Mononuclear cell (primary cell): ENCODE data around the gene LRFN2. TPM values are rescaled to one million over a fixed set of nuclear protein-coding genes. Genes with fewer than 3 reads are reported as not detected.

ENCODE experiments used
- H3K27me3 ChIP-seq: 2 replicates; pipeline ENCODE4 v1.6.0; 2011; ENCODE audit warnings: low read length, control low read depth; ENCODE audit not compliant: insufficient read depth
- H3K4me1 ChIP-seq: 2 replicates; pipeline ENCODE4 v1.5.1; 2011; ENCODE audit warnings: mild to moderate bottlenecking, low read length, control low read depth; ENCODE audit not compliant: insufficient read depth
- H3K4me3 ChIP-seq: 2 replicates; pipeline ENCODE4 v1.5.1; 2011; ENCODE audit warnings: mild to moderate bottlenecking, low read length, moderate library complexity
- H3K9me3 ChIP-seq: 2 replicates; pipeline ENCODE4 v1.5.1; 2011; ENCODE audit warnings: low read depth, mild to moderate bottlenecking, control low read depth, low read length
- total RNA-seq: library from RNA; depleted of rRNA; stranded (reverse); fragments of >200 nt; gene quantifications from one replicate; pipeline ENCODE4 v1.2.3, GENCODE V29; 2012

LRFN2 gene
- total RNA-seq, 1 donor: 0.21 TPM

DNA sequence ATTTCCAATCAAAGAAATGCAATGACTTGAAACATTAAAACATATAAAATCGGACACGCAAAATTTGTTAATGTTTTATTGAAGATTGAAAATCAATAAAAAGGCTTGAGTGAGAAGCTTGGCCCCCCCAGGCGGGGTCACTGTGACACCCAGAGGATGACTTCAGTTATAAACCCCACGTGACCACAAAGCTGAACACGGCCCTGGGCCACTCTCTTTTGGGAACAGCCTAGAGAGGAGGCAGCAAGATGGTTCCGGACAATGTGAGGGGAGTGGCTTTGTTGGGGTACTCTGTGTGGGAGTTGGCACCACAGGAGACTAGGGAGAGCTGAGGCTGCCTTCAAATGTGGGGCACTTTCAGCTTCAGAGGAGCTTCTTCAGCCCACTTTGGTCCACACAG lies 172.5 kb downstream of the LRFN2 start:
- no peak overlapping the region for H3K4me3 ChIP-seq
- no peaks in the 10 kb centered on the region for H3K9me3 ChIP-seq
- H3K27me3 ChIP-seq: no peaks in the 10 kb centered on the region
- H3K4me1 ChIP-seq: peaks cover 6% of the 10 kb centered on the region

DNA sequence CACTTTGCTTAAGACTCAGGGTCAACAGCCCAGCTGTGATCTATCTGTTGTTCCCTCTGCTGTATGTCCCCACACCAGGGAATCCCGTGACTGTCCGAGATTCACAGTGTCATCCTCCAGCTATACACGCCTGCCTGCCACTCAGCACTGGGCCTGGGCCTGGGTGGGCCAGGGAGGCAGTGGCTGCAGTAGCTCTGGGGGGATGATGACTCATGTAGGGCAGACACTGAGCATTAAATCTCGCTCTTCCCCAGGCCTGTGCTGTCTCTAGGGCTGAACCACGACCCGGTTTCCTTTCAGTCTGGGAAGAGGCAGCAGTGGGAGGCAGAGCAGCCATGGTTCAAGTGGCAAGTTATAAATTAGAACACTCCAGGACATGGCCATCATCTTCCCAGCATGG lies 173.9 kb downstream of the LRFN2 start:
- Histone ChIP-seq H3K9me3 (no peaks in the 10 kb centered on the region), H3K4me3 (no peak overlapping the region), H3K27me3 (no peaks in the 10 kb centered on the region), H3K4me1 (peaks cover 6% of the 10 kb centered on the region)

DNA sequence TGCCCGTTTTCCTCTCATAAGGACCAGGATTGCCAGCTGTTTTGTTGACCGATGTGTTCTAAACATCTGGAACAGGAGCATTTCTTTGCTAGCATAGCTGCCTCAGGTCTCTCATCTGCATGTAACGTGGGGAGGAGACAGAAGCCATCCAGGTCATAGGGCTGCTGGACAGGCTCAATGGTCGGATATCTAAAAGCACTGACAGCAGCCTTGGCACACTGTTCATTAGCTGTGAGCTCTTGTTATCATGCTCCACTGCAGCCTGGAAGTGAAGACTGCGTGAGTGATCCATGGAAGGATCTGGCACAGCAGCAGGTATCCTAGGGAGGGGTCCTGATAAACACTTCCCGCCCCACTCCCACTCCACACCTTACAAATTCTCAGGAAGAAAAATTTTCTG lies 175.3 kb downstream of the LRFN2 start:
- no peaks in the 10 kb centered on the region for H3K9me3 ChIP-seq
- peaks cover 6% of the 10 kb centered on the region for H3K4me1 ChIP-seq
- H3K4me3 ChIP-seq: no peak overlapping the region
- H3K27me3 ChIP-seq: no peaks in the 10 kb centered on the region

GRCh38 chr6:40410821-40411220 lies 176.3 kb downstream of the LRFN2 start:
- no peak overlapping the region for H3K4me3 ChIP-seq

DNA sequence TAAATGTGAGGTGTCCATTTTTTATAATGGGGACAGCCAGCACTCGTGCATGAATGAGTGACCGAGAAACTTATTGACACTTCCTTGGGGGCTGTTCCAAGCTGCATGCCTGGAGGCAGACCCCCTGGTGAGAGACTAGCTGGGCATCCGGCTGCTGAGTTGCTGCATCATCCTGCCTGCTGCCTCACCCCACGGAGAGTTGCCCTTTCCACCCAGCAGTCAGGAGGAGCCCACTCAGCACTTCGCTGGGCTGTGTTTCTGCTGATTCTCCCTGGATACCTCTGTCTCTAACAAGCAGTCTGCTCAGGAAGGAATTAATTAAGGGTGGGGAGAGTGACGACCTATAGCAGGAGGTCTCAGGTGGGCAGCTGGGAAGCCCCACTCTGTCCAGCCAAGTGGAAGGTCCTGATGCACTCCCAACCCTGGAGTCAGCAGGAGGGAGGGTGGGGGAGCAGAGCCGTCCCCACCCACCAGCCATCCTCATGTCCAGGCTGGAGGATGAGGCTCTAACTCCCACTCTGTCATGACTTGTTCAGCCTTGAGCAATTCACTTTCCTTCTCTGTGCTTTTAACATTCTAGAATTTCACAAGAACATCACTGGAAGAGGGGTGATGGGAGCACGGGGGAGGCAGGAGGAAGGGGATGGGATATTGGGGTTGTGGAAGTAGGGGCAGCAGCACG lies 177.3 kb downstream of the LRFN2 start:
- Histone ChIP-seq H3K27me3 (no peaks in the 10 kb centered on the region), H3K4me1 (peaks cover 6% of the 10 kb centered on the region), H3K9me3 (no peaks in the 10 kb centered on the region), H3K4me3 (no peak overlapping the region)

More at GRCh38 chr6:40410821-40411220, 176.3 kb downstream of the LRFN2 start:
- Histone ChIP-seq H3K9me3 (no peaks in the 10 kb centered on the region), H3K4me1 (peaks cover 6% of the 10 kb centered on the region), H3K27me3 (no peaks in the 10 kb centered on the region)

DNA sequence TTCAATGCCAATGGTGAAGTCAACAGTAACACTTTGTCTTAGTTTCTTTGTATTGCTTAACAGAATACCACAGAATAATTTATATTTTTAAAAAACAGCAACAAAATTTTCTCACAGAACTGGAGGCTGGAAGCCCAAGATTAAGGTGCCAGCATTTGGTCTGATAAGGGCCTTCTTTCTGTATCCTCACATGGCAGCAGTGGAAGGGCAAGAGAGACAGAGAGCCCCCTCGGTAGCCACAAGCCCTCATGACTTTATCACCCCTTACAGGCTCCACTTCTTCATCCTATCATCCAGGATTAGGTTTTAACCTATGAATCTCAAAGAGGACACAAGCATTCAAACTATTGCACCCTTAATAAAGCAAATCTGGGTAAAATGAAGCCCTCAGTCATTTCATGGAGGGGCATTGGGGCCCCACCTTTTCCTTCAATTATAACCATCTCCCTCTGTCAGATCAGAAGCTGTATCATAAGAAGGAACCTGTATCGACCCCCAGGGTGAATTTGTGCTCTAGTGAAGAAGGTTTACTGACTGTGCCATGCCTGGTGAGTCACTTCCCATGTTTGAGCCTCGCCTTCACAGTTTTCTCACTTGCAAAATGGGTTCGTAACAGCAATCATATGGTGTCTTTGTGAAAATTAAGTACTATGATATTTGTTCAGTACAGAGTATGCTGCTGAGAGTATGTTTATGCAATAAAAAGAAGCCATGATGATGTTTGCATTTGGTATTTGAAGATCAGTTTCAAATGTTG lies 178.2 kb downstream of the LRFN2 start:
- Histone ChIP-seq H3K27me3 (no peaks in the 10 kb centered on the region), H3K4me1 (peaks cover 6% of the 10 kb centered on the region), H3K4me3 (no peak overlapping the region), H3K9me3 (no peaks in the 10 kb centered on the region)

DNA sequence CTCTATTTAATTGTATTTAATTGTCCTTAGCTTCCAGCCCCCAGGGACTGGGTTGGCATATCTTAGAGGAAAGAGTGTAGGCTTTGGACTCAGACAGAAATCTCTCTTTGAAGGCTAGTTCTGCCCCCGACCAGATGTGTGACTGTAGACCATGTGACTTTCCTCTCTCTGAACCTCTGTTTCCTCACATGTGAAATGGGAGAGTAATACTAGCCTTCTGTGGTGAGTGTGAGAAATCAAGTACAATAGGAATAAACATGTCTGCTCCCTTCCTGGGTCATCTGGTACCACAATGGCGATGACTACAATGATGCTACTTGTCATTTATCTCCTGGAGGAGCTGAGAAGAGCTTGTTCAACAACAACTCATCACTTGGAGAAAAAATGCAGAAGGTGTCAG lies 179.9 kb downstream of the LRFN2 start:
- no peak overlapping the region for H3K4me3 ChIP-seq
- H3K4me1 ChIP-seq: peaks cover 6% of the 10 kb centered on the region
- no peaks in the 10 kb centered on the region for H3K9me3 ChIP-seq
- H3K27me3 ChIP-seq: no peaks in the 10 kb centered on the region

- H3K9me3 ChIP-seq: no peaks in the 10 kb centered on the region
- no peaks in the 10 kb centered on the region for H3K27me3 ChIP-seq
- H3K4me1 ChIP-seq: peaks cover 6% of the 10 kb centered on the region
- no peak overlapping the region for H3K4me3 ChIP-seq
These were observed 181.0 kb downstream of the LRFN2 start for GRCh38 chr6:40406175-40406574.

GRCh38 chr6:40400738-40401137 lies 186.4 kb downstream of the LRFN2 start:
- no peak overlapping the region for H3K4me3 ChIP-seq
- H3K4me1 ChIP-seq: no peaks in the 10 kb centered on the region
- no peaks in the 10 kb centered on the region for H3K9me3 ChIP-seq
- H3K27me3 ChIP-seq: no peaks in the 10 kb centered on the region

DNA sequence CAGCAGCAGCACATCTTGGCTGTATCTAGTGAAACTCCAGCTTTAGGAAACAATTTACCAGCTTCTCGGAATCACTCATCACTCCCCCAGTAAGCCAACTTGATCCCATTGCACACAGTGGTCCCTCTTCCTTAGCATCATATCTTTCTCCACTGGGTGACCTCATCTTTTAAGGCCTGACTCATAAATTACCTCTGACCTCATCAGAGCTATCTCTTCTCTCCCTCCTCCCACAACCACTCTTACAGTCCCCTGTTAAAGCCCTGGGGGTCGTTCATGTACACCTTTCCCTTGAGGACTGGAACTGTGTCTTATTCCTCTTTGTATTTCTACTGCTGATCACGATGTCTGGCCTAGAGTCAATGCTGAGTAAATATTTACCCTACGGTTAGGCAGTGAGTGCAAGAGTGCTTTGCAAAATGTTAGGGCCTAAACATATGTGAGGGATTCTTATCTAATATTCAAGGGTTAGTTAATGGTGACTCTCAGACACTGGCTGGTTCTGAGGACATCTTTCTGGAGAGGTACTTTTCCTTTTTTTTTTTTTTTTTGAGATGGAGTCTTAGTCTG lies 187.2 kb downstream of the LRFN2 start:
- Histone ChIP-seq H3K27me3 (no peaks in the 10 kb centered on the region), H3K4me1 (no peaks in the 10 kb centered on the region), H3K9me3 (no peaks in the 10 kb centered on the region), H3K4me3 (no peak overlapping the region)

GRCh38 chr6:40398810-40399477 lies 188.2 kb downstream of the LRFN2 start:
- H3K4me1 ChIP-seq: no peaks in the 10 kb centered on the region
- H3K4me3 ChIP-seq: no peak overlapping the region
- H3K27me3 ChIP-seq: no peaks in the 10 kb centered on the region
- no peaks in the 10 kb centered on the region for H3K9me3 ChIP-seq

DNA sequence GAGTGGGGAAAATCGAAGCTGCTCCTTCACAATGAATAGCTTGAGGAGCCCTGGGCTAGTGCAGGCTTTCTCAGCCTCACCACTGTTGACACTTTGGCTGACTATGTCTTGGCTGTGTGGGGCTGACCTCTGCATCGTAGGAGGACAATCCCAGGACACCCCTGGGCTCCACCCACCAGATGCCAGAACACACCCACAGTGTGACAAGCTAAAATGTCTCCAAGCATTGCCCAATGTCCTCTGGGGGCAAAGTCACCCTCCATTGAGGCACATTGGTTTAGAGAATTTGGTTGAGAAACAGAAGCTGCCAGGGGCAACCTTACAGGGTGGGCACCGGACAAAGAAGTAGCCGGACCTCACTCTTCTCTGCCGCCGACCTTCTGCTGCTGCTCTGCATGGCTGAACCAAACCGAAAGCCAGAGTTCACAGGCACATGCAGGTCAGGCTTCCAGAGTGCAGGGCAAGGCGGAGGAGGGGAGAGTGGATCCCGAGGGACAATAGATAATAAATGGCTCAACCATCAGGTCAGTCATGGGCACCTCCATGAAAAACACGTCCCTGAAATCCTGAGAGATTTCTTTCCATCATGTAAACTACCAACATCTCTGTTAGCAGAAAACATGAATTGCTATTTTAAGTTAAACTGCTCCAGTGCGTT lies 189.0 kb downstream of the LRFN2 start:
- H3K27me3 ChIP-seq: no peaks in the 10 kb centered on the region
- H3K4me3 ChIP-seq: no peak overlapping the region
- no peaks in the 10 kb centered on the region for H3K4me1 ChIP-seq
- H3K9me3 ChIP-seq: no peaks in the 10 kb centered on the region

- Histone ChIP-seq H3K9me3 (no peaks in the 10 kb centered on the region), H3K27me3 (no peaks in the 10 kb centered on the region), H3K4me3 (no peak overlapping the region), H3K4me1 (no peaks in the 10 kb centered on the region)
These were observed 189.7 kb downstream of the LRFN2 start for GRCh38 chr6:40397287-40398033.

GRCh38 chr6:40395698-40396076 lies 191.5 kb downstream of the LRFN2 start:
- no peaks in the 10 kb centered on the region for H3K27me3 ChIP-seq

More at GRCh38 chr6:40395698-40396076, 191.5 kb downstream of the LRFN2 start:
- no peak overlapping the region for H3K4me3 ChIP-seq
- H3K9me3 ChIP-seq: no peaks in the 10 kb centered on the region
- H3K4me1 ChIP-seq: peaks cover 6% of the 10 kb centered on the region
